Renal cortex interstitium (tissue), 11 donors: ENCODE measurements around the gene MRPL12. TPM values are rescaled to one million over a fixed set of nuclear protein-coding genes. Genes with fewer than 3 reads are reported as not detected.

Experiments used
- DNase-seq, 11 donors: peaks; one replicate each; pipeline ENCODE4 v3.0.0-alpha.2; 2013; ENCODE audit warnings: low read depth in 9 of 11, low spot score in 4 of 11; ENCODE audit errors: extremely low read depth in 1 of 11
- polyA plus RNA-seq, 3 donors: library from polyadenylated mRNA; unstranded; fragments of 120-200 nt; gene quantifications; one replicate each; pipeline ENCODE4 v1.2.1, GENCODE V29; 2013; ENCODE audit not compliant: insufficient read length in 3 of 3

The MRPL12 gene
- polyA plus RNA-seq, 3 donors: 40.1 to 60.5 (median 45.7) TPM

GRCh38 chr17:81694810-81695209 lies 8.4 kb upstream of the MRPL12 start:
- no peak for DNase-seq

- no peak for DNase-seq
These were observed 8.0 kb upstream of the MRPL12 start for GRCh38 chr17:81695211-81695610.

GRCh38 chr17:81695801-81696200 lies 7.4 kb upstream of the MRPL12 start:
- no peak for DNase-seq

- no peak for DNase-seq
These were observed 6.8 kb upstream of the MRPL12 start for GRCh38 chr17:81696218-81696941.

- DNase-seq: no peak
These were observed 5.7 kb upstream of the MRPL12 start for GRCh38 chr17:81697261-81698044.

GRCh38 chr17:81700353-81701287 lies 2.5 kb upstream of the MRPL12 start:
- no peak for DNase-seq

- DNase-seq: no peak
These were observed 1.7 kb upstream of the MRPL12 start for GRCh38 chr17:81701288-81702071.

- DNase-seq: no peak
These were observed 834 bp downstream of the MRPL12 start for GRCh38 chr17:81703747-81704654.

- DNase-seq: no peak
These were observed 2.5 kb downstream of the MRPL12 start for GRCh38 chr17:81705518-81706231.

GRCh38 chr17:81706232-81706611 lies 3.1 kb downstream of the MRPL12 start:
- no peak for DNase-seq

GRCh38 chr17:81706757-81707624 lies 3.8 kb downstream of the MRPL12 start:
- no peak for DNase-seq

GRCh38 chr17:81707725-81708646 lies 4.8 kb downstream of the MRPL12 start:
- no peak for DNase-seq

- no peak for DNase-seq
These were observed 5.6 kb downstream of the MRPL12 start for GRCh38 chr17:81708739-81709185.

GRCh38 chr17:81710514-81711308 lies 7.5 kb downstream of the MRPL12 start:
- no peak for DNase-seq
